Lower leg skin (tissue), 4 donors: ENCODE data around the gene CEP295NL. TPM values are rescaled to one million over a fixed set of nuclear protein-coding genes. Genes with fewer than 3 reads are reported as not detected.

Experiments
- DNase-seq, 2 donors: peaks; one replicate each; pipeline ENCODE4 v3.0.0-alpha.2; 2019; ENCODE audit warnings: low spot score in 2 of 2
- H3K4me3 ChIP-seq: fragments of 200-600 bp; sonication (generic); 2 replicates; pipeline ENCODE4 v1.5.1; 2017; ENCODE audit warnings: mild to moderate bottlenecking, low read depth; ENCODE audit not compliant: poor library complexity, severe bottlenecking
- CTCF ChIP-seq, 3 donors: fragments of 450-650 bp; IDR thresholded peaks; one replicate each; pipeline ENCODE4 v1.5.1; 2016; ENCODE audit warnings: antibody characterized with exemption in 3 of 3, mild to moderate bottlenecking in 3 of 3, moderate library complexity in 2 of 3
- POLR2A ChIP-seq, 2 donors: fragments of 450-650 bp; IDR thresholded peaks; one replicate each; pipeline ENCODE4 v1.6.1; 2016 to 2017; ENCODE audit warnings: antibody characterized with exemption in 2 of 2, mild to moderate bottlenecking in 1 of 2, moderate library complexity in 1 of 2
- WGBS, 2 donors: methylation state at CpG; one replicate each; pipeline ENCODE4 v1.1.5; 2018; 5-methylcytosine and 5-hydroxymethylcytosine counted together
- intact Hi-C: fragments of 100-400 bp; cut with DNase I; formaldehyde crosslinking; loops from one replicate; pipeline ENCODE4 v1.15.0; 2023; ENCODE audit warnings: low total_unique reads
- total RNA-seq, 4 donors: library from RNA; depleted of rRNA; stranded (reverse); fragments of >200 nt; gene quantifications; one replicate each; pipeline ENCODE4 v1.1.0, GENCODE V29; 2016

The CEP295NL gene
- total RNA-seq, result 1 to 10 TPM; 2.0 to 2.9 (median 2.6) TPM

GRCh38 chr17:78903101-78903779 lies at the start of gene CEP295NL:
Gene CEP295NL, minus strand, starts transcription at chr17:78903201. Its CDS starts 1,373 bp downstream, at chr17:78901828.
- TF ChIP-seq CTCF (IDR thresholded peaks at IDR 0.05), result no peak
- no peak for TF ChIP-seq POLR2A (IDR thresholded peaks at IDR 0.05)
- 76 to 81% methylated on average over 17 of the region's 17 CpGs for WGBS, 2 donors
- no peak for DNase-seq
- intact Hi-C loops, result no loop called here
- H3K4me3 ChIP-seq, result no peak within 1 kb of the TSS

GRCh38 chr17:78952706-78953105 lies 49.7 kb upstream of the CEP295NL start:
- TF ChIP-seq CTCF (IDR thresholded peaks at IDR 0.05), result no peak
- TF ChIP-seq POLR2A (IDR thresholded peaks at IDR 0.05), result no peak
- intact Hi-C loops, result no loop called here
- H3K4me3 ChIP-seq, result no peak overlapping the region
- 83 to 92% methylated on average over 10 of the region's 10 CpGs for WGBS, 2 donors
- DNase-seq, result no peak

- no peak for TF ChIP-seq CTCF (IDR thresholded peaks at IDR 0.05)
- TF ChIP-seq POLR2A (IDR thresholded peaks at IDR 0.05), result no peak
- DNase-seq, result no peak
- no peak overlapping the region for H3K4me3 ChIP-seq
- WGBS, 2 donors, result 59 to 69% methylated on average over 11 to 12 of the region's 12 CpGs
- intact Hi-C loops, result no loop called here
Measured at GRCh38 chr17:78951967-78952551, 49.1 kb upstream of the CEP295NL start.

- intact Hi-C loops, result no loop called here
- WGBS, 2 donors, result 92 to 96% methylated on average over 2 of the region's 2 CpGs
Measured at GRCh38 chr17:78950870-78951269, 47.9 kb upstream of the CEP295NL start.

GRCh38 chr17:78947235-78948149 lies 44.5 kb upstream of the CEP295NL start:
- no peak for DNase-seq
- TF ChIP-seq CTCF (IDR thresholded peaks at IDR 0.05), result no peak
- no peak for TF ChIP-seq POLR2A (IDR thresholded peaks at IDR 0.05)
- WGBS, 2 donors, result 78 to 79% methylated on average over 18 of the region's 18 CpGs
- no peak overlapping the region for H3K4me3 ChIP-seq
- intact Hi-C loops, result no loop called here

More at GRCh38 chr17:78950870-78951269, 47.9 kb upstream of the CEP295NL start:
- no peak for TF ChIP-seq POLR2A (IDR thresholded peaks at IDR 0.05)
- TF ChIP-seq CTCF (IDR thresholded peaks at IDR 0.05), result no peak
- no peak overlapping the region for H3K4me3 ChIP-seq
- no peak for DNase-seq
